ENCODE results near the gene LRRC8A. TPM values are rescaled to one million over a fixed set of nuclear protein-coding genes. Genes with fewer than 3 reads are reported as not detected.
"Not testable (repeated sequence)": the region's sequence is repeated elsewhere in the genome, so short reads cannot be mapped to it uniquely, and the experiment has no call there.

Gene LRRC8A
- total and polyA plus RNA-seq, 4 donors, result 14.3 to 100 (median 52.6) TPM

DNA sequence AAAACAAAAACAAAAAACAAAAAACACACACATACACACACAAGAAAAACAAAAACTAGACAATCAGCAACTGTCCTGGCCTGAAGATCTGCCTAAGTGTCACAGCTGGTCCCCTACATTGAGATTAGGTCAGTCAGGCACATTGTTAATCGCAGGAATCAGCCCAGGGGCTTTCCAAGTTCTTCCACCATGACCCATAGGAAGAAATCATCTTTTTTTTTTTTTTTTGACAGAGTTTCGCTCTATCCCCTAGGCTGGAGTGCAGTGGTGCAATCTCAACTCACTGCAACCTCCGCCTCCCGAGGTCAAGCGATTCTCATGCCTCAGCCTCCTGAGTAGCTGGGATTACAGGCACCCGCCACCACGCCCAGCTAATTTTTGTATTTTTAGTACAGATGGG lies 38.8 kb upstream of the LRRC8A start:
- H3K27me3 ChIP-seq (ENCODE audit: control insufficient read depth in 1 of 2, insufficient read depth in 2 of 2, low read length in 1 of 2); ATAC-seq (ENCODE audit: low FRiP score); H3K9me3 ChIP-seq (ENCODE audit: control insufficient read depth, low read length); H3K36me3 ChIP-seq (ENCODE audit: control insufficient read depth in 1 of 2, insufficient read depth in 2 of 2, low read length in 1 of 2); H3K4me3 ChIP-seq (ENCODE audit: low read length in 2 of 2); H3K4me1 ChIP-seq (ENCODE audit: control insufficient read depth in 1 of 2, insufficient read depth in 2 of 2, low read length in 2 of 2); DNase-seq; intact Hi-C loops (cut with DNase I); H3K27ac ChIP-seq (ENCODE audit: low read depth in 1 of 2, low read length in 2 of 2): not testable (repeated sequence)
- WGBS, 2 donors, result 95 to 99% methylated on average over 7 of the region's 7 CpGs

DNA sequence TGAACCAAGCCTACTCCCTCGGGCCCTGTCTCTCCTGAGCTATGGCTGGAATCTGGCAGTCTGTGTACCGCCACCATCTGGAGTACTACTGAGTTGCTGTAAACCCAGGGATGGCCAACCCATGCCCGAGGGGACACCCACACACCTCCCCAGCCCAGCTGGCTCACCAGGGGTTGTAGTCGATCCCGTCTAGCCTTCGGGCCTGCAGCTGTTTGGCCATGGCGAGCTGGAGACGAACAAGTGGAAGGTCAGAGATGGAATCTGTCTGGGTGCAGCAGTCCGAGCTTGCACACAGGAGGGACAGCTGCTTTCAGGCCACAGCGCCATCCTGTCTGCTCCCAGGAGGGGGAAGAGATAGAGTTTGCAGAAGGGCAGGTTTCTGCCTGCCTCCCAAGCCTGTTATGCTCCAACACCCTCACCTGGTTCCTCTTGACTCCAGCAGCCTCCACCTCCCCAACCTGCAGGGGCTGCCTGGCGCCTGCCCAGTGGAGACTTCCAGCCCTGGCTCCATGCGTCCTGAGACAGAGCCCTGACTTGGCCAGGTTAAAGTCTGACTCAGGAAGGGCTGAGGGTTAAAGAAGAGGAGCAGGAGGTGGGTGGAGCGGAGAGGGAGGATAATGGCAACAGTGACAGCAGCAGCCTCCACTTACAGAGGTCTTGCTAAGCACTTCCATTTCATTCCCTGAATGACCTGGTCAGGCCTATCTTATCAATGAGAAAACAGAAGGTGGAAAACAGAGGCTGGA lies 36.6 kb upstream of the LRRC8A start:
- intact Hi-C loops (cut with DNase I), result no loop called here
- Histone ChIP-seq H3K9me3 (ENCODE audit: control insufficient read depth, low read length) (no peaks in the 10 kb centered on the region), H3K4me3 (ENCODE audit: low read length in 2 of 2) (no peak overlapping the region), H3K27me3 (ENCODE audit: control insufficient read depth in 1 of 2, insufficient read depth in 2 of 2, low read length in 1 of 2) (no peaks in the 10 kb centered on the region), H3K27ac (ENCODE audit: low read depth in 1 of 2, low read length in 2 of 2) (no peak overlapping the region), H3K4me1 (ENCODE audit: control insufficient read depth in 1 of 2, insufficient read depth in 2 of 2, low read length in 2 of 2) (no peaks in the 10 kb centered on the region), H3K36me3 (ENCODE audit: control insufficient read depth in 1 of 2, insufficient read depth in 2 of 2, low read length in 1 of 2) (no peaks in the 10 kb centered on the region)
- no peak for ATAC-seq (ENCODE audit: low FRiP score)
- no peak for DNase-seq
- WGBS, 2 donors, result 75 to 76% methylated on average over 13 of the region's 13 CpGs

DNA sequence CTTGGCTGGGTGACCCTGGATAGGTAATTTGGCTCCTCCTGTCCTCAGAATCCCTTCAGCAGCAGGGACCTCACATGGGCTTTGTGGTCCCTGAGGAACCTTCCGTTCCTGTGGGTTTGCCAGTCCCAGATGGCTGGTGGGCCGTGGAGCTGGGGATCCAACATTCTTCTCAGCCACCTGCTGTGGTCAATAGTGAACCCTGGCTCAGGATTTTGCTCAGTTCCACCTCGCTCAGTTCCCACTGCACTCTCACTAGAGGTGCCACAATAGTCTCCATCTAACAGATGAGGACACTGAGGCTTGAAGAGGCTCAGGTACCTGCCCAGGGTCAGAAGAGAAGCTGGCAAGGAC lies 35.3 kb upstream of the LRRC8A start:
- no peak for DNase-seq
- no peaks in the 10 kb centered on the region for H3K36me3 ChIP-seq (ENCODE audit: control insufficient read depth in 1 of 2, insufficient read depth in 2 of 2, low read length in 1 of 2)
- H3K27ac ChIP-seq (ENCODE audit: low read depth in 1 of 2, low read length in 2 of 2), result no peak overlapping the region
- H3K9me3 ChIP-seq (ENCODE audit: control insufficient read depth, low read length), result no peaks in the 10 kb centered on the region
- WGBS, 2 donors, result 95 to 97% methylated on average over 3 of the region's 3 CpGs
- H3K4me1 ChIP-seq (ENCODE audit: control insufficient read depth in 1 of 2, insufficient read depth in 2 of 2, low read length in 2 of 2), result no peaks in the 10 kb centered on the region
- no peak for ATAC-seq (ENCODE audit: low FRiP score)
- no peak overlapping the region for H3K4me3 ChIP-seq (ENCODE audit: low read length in 2 of 2)
- no peaks in the 10 kb centered on the region for H3K27me3 ChIP-seq (ENCODE audit: control insufficient read depth in 1 of 2, insufficient read depth in 2 of 2, low read length in 1 of 2)
- intact Hi-C loops (cut with DNase I), result no loop called here

DNA sequence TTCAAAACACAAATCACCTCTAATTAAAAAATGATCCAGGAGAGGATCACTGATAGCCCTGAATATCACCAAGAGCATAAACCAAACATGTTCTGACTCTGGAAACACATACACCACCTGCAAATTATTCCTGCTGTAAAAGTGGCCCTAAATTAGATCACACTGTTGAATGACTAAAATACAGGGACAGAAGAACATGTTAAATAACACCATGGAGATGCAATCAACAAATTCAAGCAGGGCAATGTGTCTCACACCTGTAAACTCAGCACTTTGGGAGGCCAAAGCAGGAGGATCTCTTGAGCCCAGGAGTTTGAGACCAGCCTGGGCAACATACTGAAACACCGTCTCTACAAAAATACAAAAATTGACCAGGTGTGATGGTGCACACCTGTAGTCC lies 34.1 kb upstream of the LRRC8A start:
- Histone ChIP-seq H3K27me3 (ENCODE audit: control insufficient read depth in 1 of 2, insufficient read depth in 2 of 2, low read length in 1 of 2) (no peaks in the 10 kb centered on the region), H3K4me1 (ENCODE audit: control insufficient read depth in 1 of 2, insufficient read depth in 2 of 2, low read length in 2 of 2) (no peaks in the 10 kb centered on the region), H3K36me3 (ENCODE audit: control insufficient read depth in 1 of 2, insufficient read depth in 2 of 2, low read length in 1 of 2) (no peaks in the 10 kb centered on the region), H3K9me3 (ENCODE audit: control insufficient read depth, low read length) (no peaks in the 10 kb centered on the region), H3K27ac (ENCODE audit: low read depth in 1 of 2, low read length in 2 of 2) (no peak overlapping the region), H3K4me3 (ENCODE audit: low read length in 2 of 2) (no peak overlapping the region)
- WGBS, 2 donors, result 98 to 100% methylated on average over 1 of the region's 1 CpG
- ATAC-seq (ENCODE audit: low FRiP score) (no peak), DNase-seq (no peak)
- intact Hi-C loops (cut with DNase I), result no loop called here

DNA sequence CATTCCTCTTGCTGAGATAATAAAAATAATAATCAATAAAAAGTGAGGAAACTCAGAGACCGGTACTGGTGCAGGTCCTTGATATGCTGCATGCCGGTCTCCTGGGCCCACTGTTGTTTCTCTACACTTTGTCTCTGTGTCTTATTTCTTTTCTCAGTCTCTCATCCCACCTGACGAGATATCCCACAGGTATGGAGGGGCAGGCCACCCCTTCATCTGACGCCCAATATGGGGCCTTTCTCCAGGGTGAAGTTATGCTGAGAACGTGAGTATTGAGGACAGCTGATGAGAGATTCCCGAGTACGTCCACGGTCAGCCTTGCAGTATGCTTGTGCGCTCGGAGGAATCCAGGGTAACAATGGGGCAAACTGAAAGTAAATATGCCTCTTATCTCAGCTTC lies 30.9 kb upstream of the LRRC8A start:
- not testable (repeated sequence) for DNase-seq
- 87 to 93% methylated on average over 10 of the region's 10 CpGs for WGBS, 2 donors

DNA sequence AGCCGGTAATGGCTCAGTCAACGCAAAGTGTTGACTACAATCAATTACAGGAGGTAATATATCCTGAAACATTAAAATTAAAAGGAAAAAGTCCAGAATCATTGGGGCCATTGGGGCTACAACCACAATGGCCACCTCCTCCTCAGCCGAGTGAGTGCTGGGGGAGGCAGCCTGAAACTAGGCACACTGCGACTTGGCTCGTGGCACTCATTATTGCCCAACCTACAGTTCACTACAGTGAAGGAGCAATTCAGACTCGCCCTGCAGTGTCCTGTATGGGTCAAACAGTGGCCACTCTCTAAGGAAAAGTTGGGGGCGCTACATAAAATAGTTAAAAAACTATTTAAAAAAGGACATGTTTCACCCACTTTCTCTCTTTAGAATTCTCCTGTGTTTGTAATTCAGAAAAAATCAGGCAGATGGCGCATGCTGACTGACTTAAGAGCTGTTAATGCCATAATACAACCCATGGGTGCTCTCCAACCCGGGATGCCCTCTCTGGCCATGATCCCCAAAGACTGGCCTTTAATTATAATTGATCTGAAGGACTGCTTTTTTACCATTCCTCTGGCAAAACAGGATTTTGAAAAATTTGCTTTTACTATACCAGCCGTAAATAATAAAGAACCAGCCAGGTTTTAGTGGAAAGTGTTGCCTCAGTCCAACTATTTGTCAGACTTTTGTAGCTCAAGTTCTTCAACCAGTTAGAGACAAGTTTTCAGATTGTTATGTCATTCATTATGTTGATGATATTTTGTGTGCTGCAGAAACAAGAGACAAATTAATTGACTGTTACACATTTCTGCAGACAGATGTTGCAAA lies 29.9 kb upstream of the LRRC8A start:
- H3K4me1 ChIP-seq (ENCODE audit: control insufficient read depth in 1 of 2, insufficient read depth in 2 of 2, low read length in 2 of 2); ATAC-seq (ENCODE audit: low FRiP score); H3K9me3 ChIP-seq (ENCODE audit: control insufficient read depth, low read length); DNase-seq; H3K27me3 ChIP-seq (ENCODE audit: control insufficient read depth in 1 of 2, insufficient read depth in 2 of 2, low read length in 1 of 2); H3K36me3 ChIP-seq (ENCODE audit: control insufficient read depth in 1 of 2, insufficient read depth in 2 of 2, low read length in 1 of 2); H3K4me3 ChIP-seq (ENCODE audit: low read length in 2 of 2); H3K27ac ChIP-seq (ENCODE audit: low read depth in 1 of 2, low read length in 2 of 2): not testable (repeated sequence)
- 67 to 68% methylated on average over 10 of the region's 10 CpGs for WGBS, 2 donors
- intact Hi-C loops (cut with DNase I), result loop anchor here in 1 of 2 donors (10.0 kb wide), 1 partner anchor 153 kb away; no protein-coding TSS in a partner anchor

More for the DNA sequence above, 30.9 kb upstream of the LRRC8A start:
- not testable (repeated sequence) for H3K27me3 ChIP-seq (ENCODE audit: control insufficient read depth in 1 of 2, insufficient read depth in 2 of 2, low read length in 1 of 2); H3K27ac ChIP-seq (ENCODE audit: low read depth in 1 of 2, low read length in 2 of 2); ATAC-seq (ENCODE audit: low FRiP score); H3K4me3 ChIP-seq (ENCODE audit: low read length in 2 of 2); H3K4me1 ChIP-seq (ENCODE audit: control insufficient read depth in 1 of 2, insufficient read depth in 2 of 2, low read length in 2 of 2); H3K9me3 ChIP-seq (ENCODE audit: control insufficient read depth, low read length); H3K36me3 ChIP-seq (ENCODE audit: control insufficient read depth in 1 of 2, insufficient read depth in 2 of 2, low read length in 1 of 2)
- intact Hi-C loops (cut with DNase I), result loop anchor here in 1 of 2 donors (10.0 kb wide), 1 partner anchor 154 kb away; no protein-coding TSS in a partner anchor

DNA sequence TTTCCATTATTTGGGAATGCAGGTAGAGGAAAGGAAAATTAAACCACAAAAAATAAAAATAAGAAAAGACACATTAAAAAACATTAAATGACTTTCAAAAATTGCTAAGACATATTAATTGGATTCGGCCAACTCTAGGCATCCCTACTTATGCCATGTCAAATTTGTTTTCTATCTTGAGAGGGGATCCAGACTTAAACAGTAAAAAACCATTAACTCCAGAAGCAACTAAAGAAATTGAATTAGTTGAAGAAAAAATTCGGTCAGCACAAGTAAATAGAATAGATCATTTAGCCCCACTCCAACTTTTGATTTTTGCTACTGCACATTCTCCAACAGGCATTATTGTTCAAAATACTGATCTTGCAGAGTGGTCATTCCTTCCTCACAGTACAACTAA lies 29.3 kb upstream of the LRRC8A start:
- DNase-seq; H3K4me1 ChIP-seq (ENCODE audit: control insufficient read depth in 1 of 2, insufficient read depth in 2 of 2, low read length in 2 of 2); H3K27me3 ChIP-seq (ENCODE audit: control insufficient read depth in 1 of 2, insufficient read depth in 2 of 2, low read length in 1 of 2); H3K36me3 ChIP-seq (ENCODE audit: control insufficient read depth in 1 of 2, insufficient read depth in 2 of 2, low read length in 1 of 2); ATAC-seq (ENCODE audit: low FRiP score); H3K4me3 ChIP-seq (ENCODE audit: low read length in 2 of 2); H3K9me3 ChIP-seq (ENCODE audit: control insufficient read depth, low read length); H3K27ac ChIP-seq (ENCODE audit: low read depth in 1 of 2, low read length in 2 of 2): not testable (repeated sequence)
- WGBS, 2 donors, result 93 to 94% methylated on average over 2 of the region's 2 CpGs
- intact Hi-C loops (cut with DNase I), result loop anchor here in 1 of 2 donors (10.0 kb wide), 1 partner anchor 152 kb away; no protein-coding TSS in a partner anchor

DNA sequence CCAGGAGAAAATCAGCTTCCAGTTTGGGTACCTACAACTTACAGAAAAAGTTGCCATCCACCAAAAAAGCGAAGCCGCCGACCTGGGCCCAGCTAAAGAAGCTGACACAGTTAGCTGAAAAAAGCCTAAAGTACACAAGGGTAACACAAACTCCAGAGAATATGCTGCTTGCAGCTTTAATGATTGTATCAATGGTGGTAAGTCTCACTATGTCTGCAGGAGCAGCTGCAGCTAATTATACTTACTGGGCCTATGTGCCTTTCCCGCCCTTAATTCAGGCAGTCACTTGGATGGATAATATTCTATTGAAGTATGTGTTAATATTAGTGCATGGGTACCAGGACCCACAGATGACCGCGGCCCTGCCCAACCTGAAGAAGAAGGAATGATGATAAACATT lies 27.5 kb upstream of the LRRC8A start:
- intact Hi-C loops (cut with DNase I), result loop anchor here in 1 of 2 donors (10.0 kb wide), 1 partner anchor 150 kb away; no protein-coding TSS in a partner anchor
- not testable (repeated sequence) for H3K4me1 ChIP-seq (ENCODE audit: control insufficient read depth in 1 of 2, insufficient read depth in 2 of 2, low read length in 2 of 2); H3K9me3 ChIP-seq (ENCODE audit: control insufficient read depth, low read length); DNase-seq; H3K4me3 ChIP-seq (ENCODE audit: low read length in 2 of 2); H3K36me3 ChIP-seq (ENCODE audit: control insufficient read depth in 1 of 2, insufficient read depth in 2 of 2, low read length in 1 of 2); H3K27ac ChIP-seq (ENCODE audit: low read depth in 1 of 2, low read length in 2 of 2); H3K27me3 ChIP-seq (ENCODE audit: control insufficient read depth in 1 of 2, insufficient read depth in 2 of 2, low read length in 1 of 2); ATAC-seq (ENCODE audit: low FRiP score)
- 94% methylated on average over 6 of the region's 6 CpGs for WGBS, 2 donors
